Measurements from ENCODE around the gene WFDC8. TPM values are rescaled to one million over a fixed set of nuclear protein-coding genes. Genes with fewer than 3 reads are reported as not detected.
"Not testable (repeated sequence)": the region's sequence is repeated elsewhere in the genome, so short reads cannot be mapped to it uniquely, and the experiment has no call there.

The WFDC8 gene
- total RNA-seq (2014; rRNA removed; shearing (Covaris generic)): not detected in 2 replicates

DNA sequence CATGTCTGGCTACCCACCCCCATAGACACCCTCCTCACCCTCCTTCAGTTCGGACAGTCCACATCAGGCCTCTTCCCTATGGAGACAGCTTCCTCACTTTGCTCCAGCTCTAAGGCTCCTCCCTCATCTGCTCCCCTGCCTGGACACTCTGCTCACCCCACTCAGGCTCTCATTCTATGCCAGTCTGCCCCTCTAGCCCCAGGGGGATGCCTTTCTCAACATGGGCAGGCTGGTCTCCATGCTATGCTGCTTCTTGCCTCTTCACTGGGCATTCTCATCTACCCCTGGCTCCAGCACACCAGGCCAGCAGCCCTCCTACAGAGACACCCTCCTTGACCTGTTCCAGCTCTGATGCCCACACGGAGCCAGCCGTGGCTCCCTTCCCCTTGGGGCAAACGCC lies at the start of gene WFDC8:
Gene WFDC8 (minus strand): TSS at position 101 of the 400 bp plus-strand sequence. CDS start 37 bp downstream, at position 64.
- no peak for DNase-seq (ENCODE audit: low read depth)

DNA sequence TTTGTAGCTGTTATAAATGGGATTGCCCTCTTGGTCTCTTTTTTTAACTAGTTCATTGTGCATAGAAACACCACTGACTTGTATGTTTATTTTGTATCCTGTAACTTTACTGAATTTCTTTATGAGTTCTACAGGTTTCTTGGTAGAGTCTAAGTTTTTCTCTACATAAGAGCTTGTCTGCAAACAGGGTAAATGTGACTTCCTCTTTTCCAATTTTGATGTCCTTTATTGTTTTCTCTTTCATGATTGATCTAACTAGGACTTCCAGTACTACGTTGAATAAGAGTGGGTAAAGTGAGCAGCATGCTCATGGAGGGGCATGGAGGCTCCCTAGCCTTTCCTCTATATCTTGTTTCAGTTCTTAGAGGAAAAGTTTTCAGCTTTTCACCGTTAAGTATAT lies 47.5 kb upstream of the WFDC8 start:
- DNase-seq (ENCODE audit: low read depth): no peak

DNA sequence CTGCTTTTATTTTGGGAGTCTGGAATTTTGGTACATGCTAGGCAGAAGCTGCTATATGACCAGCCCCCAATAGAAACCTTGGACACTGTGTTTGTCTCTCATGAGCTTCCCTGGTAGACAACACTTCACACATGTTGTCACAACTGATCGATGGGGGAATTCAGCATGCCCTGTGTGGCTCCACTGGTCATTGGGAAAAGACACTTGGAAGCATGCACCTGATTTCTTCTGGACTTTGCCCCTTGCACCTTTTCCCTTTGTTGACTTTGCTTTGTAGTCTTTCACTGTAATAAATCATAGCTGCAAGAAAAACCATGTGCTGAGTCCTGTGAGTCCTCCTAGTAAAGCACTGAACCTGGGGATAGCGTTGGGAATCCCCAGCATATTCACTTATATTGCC lies 42.5 kb upstream of the WFDC8 start:
- DNase-seq (ENCODE audit: low read depth): no peak

DNA sequence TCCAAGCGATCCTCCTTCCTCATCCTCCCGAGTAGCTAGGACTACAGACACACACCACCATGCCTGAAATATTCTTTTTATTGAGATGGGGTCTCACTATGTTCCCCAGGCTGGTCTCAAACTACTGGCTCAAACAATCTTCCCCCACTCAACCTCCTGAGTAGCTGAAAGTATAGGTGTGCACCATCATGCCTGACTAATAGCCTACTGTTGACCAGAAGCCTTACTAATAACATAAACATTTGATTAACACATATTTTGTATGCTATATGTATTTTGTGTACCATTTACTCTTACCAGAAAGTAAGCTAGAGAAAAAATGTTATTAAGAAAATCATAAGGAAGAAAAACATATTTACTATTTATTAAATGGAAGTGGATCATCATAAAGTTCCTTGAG lies 38.5 kb upstream of the WFDC8 start:
- no peak for DNase-seq (ENCODE audit: low read depth)

DNA sequence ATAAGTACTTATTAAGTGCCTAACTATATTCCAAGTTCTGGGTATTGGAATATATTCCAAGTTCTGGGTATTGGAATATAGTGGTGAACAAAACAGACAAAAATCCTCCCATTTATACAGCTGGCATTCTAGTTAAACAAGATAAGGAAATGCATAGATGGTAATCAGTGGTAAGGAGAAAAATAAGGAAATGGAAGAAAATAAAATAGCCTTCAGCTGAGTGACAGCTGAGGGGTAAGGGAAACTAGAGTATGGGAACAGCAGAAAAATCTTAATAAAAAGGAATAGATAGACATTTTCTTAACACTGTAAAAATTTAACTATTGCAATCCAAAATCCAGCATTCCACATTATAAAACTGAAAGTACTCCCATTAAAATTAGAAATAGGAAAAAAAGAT lies 33.2 kb upstream of the WFDC8 start:
- DNase-seq (ENCODE audit: low read depth): no peak

DNA sequence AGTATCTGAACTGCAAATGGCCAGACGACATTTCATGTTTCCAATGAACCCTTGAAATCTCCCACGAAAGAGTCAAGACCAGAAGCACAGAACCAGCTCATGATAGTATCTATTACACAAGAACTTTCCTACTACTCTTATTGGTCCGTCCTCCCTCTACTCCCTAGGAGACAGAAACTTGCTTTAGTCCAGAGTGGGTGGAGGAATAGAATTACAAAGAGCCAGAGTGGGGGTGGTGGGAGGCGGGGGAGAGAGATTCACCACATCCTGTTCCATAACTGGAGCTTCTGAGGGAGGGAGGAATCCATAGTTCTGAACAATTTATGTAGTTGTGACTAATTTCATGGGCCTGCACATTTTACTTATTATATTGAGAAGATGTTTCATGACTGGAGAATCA lies 32.0 kb upstream of the WFDC8 start:
- peak; percentile 85 for DNase-seq (ENCODE audit: low read depth)

DNA sequence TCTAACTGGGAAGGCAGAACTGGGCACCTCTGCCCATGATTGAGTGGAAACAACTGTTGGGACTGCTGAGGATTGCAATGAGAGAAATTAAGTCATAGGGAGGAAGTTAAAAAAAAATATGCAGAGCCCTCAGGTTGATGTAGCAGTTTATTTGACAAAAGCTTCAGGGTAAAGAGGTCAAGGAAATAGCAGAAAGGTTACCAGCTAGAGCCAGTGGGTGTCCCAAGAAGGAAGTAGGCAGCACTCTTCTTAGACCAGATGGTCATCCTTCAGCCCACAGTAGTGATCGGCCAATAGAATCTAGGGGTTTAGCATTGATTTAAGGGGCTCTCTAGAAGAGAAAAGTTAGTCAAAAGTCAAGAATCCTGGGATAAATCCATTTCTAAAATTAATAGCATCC lies 28.7 kb upstream of the WFDC8 start:
- DNase-seq (ENCODE audit: low read depth): no peak

DNA sequence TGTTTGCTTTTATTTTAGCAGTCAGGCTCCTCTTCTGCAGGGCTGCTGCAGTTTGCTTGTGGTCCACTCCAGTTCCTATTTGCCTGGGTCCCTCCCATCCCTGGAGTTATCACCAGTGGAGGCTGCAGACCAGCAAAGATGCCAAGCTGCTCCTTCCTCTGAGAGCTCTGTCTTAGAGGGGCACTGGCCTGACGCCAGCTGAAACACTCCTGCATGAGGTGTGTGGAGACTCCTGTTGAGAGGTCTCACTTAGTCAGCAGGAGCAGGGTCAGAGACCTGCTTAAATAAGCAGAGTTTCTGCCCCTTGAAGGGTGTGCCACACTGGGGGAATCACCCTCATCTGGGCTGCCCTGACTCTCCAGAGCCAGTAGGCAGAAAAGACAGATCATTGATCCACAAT lies 16.2 kb upstream of the WFDC8 start:
- no peak for DNase-seq (ENCODE audit: low read depth)

DNA sequence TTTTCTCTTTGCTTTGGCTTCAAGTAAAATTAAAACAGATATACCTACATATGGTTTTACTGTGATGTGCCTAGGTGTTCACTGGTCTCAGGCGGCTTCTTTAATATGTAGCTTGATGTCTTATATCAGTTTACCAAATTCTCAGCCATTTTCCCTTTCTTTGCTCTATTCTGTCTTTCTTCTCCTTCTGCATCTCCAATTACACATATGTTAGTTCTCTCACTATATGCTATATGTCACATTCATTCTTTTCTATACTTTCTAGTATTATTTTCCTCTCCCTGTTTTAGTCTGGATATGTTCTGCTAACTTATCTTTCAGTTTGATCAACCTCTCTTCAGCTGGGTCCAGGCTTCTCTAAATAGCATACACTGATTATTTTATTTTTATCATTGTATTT lies 14.4 kb upstream of the WFDC8 start:
- no peak for DNase-seq (ENCODE audit: low read depth)

DNA sequence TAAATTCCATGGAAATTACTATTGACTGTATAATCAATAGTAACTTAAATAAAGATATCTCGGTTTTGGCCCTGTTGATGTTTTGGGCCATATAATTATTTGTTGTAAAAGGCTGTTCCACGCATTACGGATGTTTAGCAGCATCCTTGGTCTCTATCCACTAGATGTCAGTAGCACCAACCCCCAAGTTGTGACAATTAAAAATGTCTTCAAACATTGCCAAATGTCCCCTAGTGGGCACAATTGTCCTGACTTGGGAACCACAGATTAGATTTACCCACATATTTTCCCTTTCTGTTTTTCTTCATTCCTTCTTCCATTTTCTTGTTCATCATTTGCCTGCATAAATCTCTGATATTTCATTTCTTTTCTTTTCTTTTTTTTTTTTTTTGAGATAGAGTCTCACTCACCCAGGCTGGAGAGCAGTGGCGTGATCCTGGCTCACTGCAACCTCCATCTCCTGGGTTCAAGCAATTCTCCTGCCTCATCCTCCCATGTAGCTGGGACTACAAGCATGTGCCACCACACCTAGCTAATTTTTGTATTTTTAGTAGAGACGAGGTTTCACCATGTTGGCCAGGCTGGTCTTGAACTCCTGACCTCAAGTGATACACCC lies 13.6 kb upstream of the WFDC8 start:
- DNase-seq (ENCODE audit: low read depth): peak; percentile 79

DNA sequence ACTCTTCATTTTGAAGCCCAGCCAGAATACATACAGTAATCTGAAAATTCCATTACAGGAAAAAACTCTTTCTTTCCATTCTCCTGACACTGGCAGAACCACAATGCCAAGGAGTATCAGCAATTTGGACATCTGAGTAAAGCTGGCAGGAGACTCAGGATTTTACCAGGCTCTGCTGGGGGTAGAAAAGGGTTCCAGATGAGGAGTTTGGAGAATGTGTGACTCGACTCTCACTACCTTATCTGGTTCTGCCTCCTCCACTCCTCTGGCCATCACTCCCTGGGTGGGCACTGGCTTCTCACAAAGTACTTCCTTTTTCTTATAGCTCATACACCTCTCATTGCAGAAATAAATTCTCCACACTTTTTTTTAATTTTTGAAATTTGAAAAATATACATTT lies 10.6 kb upstream of the WFDC8 start:
- no peak for DNase-seq (ENCODE audit: low read depth)

DNA sequence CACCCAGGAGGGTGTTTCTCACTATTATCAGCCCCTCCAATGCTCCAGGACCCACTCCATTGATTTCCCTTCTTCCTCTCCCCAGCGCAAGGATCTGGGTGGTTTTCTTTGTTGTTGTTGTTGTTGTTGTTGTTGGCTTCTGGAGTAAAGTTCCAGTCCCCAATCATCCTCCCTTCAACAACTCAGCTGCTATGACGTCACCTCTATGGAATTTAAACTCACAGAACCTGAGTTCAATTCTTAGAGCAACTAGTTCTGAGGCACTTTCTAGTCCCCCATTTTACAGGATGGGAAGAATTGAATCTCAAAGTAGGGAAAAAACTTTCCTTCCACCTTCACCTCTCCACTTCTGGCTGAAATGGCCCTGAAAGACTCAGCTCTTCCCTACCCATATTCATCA lies 9.7 kb upstream of the WFDC8 start:
- DNase-seq (ENCODE audit: low read depth): peak; percentile 14

DNA sequence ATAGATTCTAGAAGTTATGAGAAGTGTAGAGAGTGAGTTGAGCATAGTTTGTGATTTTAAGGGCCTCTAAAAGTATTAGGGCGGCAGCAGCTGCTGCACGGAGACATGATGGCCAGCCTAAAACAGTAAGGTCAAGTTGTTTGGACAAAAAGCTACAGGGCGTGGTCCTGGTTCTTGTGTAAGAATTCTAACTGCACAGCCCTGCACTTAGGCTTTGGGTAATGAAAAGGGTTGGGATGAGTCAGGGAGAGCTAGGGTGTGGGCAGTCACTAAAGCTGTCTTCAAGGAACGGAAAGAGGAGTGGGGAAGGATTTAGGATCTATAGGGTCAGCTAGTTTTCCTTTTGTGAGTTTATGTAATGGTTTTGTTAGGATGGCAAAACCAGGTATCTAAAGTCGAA lies 6.9 kb upstream of the WFDC8 start:
- DNase-seq (ENCODE audit: low read depth): peak; percentile 47

DNA sequence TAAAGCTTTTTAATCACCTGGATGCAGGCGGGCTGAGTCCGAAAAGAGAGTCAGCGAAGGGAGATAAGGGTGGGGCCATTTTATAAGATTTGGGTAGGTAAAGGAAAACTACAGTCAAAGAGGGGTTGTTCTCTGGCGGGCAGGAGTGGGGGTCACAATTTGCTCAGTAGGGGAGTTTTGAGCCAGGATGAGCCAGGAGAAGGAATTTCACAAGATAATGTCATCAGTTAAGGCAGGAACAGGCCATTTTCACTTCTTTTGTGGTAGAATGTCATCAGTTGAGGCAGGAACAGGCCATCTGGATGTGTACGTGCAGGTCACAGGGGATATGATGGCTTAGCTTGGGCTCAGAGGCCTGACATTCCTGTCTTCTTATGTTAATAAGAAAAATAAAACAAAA lies 5.2 kb upstream of the WFDC8 start:
- DNase-seq (ENCODE audit: low read depth): not testable (repeated sequence)

DNA sequence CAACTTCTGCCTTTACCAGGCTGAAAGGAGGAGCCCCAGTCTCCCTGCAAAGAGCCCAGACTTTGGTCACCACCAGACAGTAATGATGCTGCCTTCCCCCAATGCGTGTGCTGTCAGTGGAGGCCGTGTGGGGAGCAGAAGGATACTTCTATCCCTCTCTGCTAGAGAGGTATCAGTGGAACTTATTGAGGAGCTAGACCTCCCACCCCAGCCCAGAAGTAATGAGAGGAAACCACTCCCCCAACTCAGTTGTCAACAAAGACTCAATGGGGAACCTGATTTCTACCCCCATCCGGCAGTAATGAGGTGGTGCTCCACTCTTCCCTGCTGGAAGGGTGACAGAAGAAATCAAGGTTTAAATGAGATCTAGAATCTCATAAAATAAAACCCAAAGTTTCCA lies 4.4 kb upstream of the WFDC8 start:
- no peak for DNase-seq (ENCODE audit: low read depth)

DNA sequence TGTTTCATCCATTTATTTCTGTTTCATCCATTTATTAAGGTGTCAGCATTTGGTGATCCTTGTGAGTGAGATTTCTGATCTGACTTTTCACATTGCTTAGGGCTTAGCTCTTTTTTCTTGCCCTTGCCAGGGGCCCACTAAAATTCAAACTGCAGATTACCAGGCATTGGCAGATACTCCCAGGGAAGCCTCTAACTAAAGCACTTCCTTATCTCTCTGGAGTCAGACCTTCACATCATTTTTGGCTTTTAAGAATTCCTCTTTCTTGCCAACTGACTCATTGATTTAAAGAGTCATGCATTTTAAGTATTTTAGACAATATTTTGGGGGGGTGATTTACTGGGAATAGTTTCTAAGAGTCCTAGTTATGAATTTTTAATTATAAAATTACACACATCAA lies 2.6 kb upstream of the WFDC8 start:
- no peak for DNase-seq (ENCODE audit: low read depth)

DNA sequence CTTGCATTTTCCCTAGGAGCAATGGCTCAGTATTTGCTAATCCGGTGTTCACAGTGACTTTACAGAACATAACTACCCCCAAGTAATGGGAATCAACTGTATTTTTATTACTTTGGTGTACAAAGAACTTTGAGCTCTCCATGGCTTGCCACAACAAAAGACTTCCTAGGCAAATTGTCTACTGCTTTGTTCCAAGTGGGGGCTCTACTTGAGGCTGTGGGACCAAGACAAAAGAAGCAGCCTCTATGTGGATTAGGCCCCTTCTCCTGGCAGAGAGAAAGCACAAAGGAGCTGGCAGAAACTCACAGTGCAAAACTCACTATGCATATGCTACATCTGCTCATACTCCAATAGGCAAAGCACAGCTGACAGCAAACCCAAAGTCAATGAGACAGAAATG lies 853 bp downstream of the WFDC8 start:
- DNase-seq (ENCODE audit: low read depth): no peak

DNA sequence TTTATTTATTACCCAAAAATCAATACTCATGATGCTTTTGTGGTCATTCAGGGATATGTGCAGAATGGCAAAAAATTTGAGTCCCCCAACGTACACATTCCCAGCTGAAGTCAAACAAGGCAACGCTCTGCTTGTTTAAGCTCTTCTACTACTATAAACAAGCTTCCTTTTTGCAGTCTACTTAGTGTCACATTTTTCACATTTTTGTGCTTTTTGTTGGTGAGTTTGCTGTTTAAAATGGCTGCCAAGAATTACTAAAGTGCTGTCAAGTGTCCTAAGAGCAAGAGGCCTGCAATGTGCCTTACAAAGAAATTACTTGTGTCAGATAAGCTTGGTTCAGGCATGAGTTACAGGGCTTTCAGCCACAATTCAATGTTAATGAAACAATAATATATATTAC lies 2.1 kb downstream of the WFDC8 start:
- DNase-seq (ENCODE audit: low read depth): no peak

DNA sequence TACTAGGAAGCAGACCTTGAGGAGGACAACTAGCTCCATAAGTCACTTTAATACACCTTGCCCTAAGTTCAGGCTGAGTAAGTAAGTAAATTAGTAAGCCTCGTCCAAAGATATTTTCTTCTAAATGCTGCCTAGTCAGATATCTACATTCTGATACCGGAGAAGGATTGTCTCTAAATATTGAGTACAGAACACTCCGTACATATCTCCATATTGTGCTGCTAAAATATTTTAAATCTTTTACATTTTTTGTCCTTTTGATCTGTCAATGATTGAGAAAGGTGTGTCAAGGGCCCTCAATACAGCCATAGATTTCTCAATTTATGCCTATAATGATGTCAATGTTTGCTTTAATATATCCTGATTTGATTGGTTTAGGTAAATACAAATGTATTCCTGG lies 3.2 kb downstream of the WFDC8 start:
- no peak for DNase-seq (ENCODE audit: low read depth)

DNA sequence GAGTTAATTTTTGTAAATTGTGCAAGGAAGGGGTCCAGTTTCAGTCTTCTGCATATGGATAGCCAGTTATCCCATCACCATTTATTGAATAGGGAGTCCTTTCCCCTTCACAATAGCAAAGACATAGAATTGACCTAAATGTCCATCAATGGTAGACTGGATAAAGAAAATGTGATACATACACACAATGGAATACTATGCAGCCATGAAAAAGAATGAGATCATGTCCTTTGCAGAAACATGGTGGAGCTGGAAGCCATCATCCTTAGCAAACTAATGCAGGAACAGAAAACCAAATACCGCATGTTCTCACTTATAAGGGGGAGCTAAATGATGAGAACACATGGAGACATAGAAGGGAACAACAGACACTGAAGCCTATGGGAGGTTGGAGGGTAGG lies 9.4 kb downstream of the WFDC8 start:
- not testable (repeated sequence) for DNase-seq (ENCODE audit: low read depth)

DNA sequence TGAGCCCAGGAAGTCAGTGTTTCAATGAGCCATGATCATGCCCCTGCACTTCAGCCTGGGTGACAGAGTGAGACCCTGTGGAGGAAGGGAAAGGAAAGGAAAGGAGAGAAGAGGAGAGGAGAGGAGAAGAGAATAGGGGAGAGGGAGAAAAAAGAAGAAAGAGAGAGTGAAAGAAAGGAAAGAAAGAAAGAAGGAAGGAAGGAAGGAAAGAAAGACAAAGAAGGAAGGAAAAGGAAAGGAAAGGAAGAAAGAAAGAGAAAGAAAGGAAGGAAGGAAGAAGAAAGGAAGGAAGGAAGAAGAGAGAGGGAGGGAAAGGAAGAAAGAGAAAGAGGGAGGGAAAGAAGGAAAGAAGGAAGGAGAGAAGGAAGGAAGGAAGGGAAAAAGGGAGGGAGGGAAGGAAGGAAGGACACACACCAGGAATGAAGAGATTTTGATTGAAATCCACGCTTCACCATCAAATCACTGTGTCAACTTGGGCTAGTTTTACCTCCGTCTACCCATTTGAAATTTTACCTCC lies 14.3 kb downstream of the WFDC8 start:
- DNase-seq (ENCODE audit: low read depth): no peak

DNA sequence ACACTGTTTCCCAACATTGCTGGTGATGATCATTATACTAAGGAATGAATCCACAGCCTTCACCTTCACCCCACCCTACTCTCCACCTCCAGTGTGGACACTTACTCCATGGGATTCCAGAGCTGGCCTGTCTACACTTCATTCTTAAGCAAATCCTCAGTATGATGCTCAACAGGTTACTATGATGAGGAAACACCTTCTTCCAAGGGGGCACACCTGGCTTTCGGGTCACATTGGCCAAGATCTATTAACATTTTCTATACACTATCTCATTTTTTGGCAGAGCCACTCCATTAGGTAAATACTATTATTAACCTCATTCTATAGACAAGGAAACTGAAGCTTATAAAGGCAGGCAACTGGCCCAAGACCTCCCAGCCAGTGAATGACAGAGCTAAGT lies 23.9 kb downstream of the WFDC8 start:
- no peak for DNase-seq (ENCODE audit: low read depth)

DNA sequence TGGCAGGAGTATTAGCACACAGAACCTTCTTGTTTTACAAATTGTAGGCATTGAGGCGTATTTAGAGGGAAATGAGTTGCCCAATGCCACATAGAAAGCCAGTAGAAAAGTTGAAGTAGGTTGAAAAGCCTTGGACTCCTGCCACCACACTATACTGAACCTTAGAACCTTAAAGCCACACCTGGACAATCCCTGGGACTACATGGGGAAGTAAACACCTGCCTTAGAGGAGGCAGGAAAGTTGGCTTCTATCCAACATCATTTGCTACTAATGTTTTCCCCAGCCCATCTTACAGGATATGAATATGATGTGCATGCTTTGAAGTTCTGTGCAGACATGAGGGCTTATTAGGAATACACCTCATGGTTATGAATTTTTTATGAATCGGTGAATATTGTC lies 26.6 kb downstream of the WFDC8 start:
- no peak for DNase-seq (ENCODE audit: low read depth)

DNA sequence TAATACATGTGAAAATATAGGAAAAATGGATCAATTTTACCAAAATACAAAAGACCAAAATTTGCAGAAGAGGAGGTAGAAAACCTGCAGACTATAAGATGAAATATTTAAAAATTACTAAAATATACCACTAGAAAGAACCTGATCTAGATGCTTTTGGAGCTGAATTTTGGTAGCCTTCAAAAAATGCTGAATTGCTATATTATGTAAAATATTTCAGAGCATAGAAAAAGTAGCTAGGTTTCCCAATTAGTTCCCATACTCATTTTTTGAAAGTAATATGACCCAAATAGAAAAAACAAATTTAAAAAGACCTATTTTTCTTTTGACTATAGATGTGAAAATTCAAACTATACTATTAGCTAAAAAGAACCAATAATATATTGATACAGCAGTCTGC lies 28.3 kb downstream of the WFDC8 start:
- DNase-seq (ENCODE audit: low read depth): no peak
